ENCODE measurements around the gene LAMC1. TPM values are rescaled to one million over a fixed set of nuclear protein-coding genes. Genes with fewer than 3 reads are reported as not detected.

The LAMC1 gene
- total and polyA plus RNA-seq, 10 of the 15 experiments (the other 5 are each of a cell fraction or from before 2014, with no cell fraction given), result 4.6 to 51.4 (median 25.6) TPM

DNA sequence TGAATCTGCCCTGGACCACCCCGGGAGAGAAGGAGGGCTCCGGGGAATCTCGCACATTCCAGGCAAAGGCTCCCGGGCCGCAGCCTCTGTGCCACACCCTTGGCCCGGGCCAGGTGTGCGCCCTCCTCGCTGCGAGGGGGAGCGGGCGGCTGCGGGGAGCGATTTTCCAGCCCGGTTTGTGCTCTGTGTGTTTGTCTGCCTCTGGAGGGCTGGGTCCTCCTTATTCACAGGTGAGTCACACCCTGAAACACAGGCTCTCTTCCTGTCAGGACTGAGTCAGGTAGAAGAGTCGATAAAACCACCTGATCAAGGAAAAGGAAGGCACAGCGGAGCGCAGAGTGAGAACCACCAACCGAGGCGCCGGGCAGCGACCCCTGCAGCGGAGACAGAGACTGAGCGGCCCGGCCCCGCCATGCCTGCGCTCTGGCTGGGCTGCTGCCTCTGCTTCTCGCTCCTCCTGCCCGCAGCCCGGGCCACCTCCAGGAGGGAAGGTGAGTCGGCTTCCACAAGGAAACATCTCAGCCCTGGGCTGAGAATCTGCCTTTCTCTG lies 162.8 kb downstream of the LAMC1 start, which contains the start of gene LAMC2:
TSS of gene LAMC2 (plus strand) at position 324 of the 550 bp plus-strand sequence. CDS start at position 413, 89 bp downstream.
- 63% methylated on average over 30 of the region's 30 CpGs for WGBS (ENCODE audit: insufficient coverage, insufficient replicate concordance, low lambda C conversion rate, missing lambda C conversion rate)
- in situ Hi-C loops (cut with MboI), result no loop called here

DNA sequence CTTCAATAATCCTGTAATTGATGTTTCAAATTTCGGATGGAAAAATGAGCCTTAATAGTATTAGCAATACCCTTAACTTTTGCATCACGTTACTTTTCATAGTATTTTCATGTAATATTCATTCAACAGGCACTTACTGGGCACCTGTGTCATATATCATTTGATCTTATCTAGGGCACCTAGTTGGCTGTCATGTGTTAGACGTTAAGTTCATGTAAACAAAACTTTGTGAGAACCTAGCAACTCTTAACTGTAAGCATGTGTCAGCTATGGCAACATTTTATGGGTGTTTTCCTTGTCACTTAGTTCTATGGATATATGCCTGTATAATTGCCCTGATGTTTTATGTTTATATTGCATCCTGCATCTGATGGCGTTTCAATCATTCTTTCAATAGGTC lies 163.6 kb downstream of the LAMC1 start:
- ATAC-seq (no peak), FAIRE-seq (no peak), DNase-seq (ENCODE audit: low read depth, low spot score) (no peak)
- Histone ChIP-seq H3K9me3 (replicated peaks; ENCODE audit: control insufficient read depth, insufficient read depth, low read length) (no peaks in the 10 kb centered on the region; the same call in 2 of the 3 replicates), H2AFZ (ENCODE audit: control insufficient read depth, low read depth, low read length) (no peak overlapping the region), H3K4me3 (no peak overlapping the region), H3K79me2 (ENCODE audit: control insufficient read depth, insufficient read depth, low read length) (no peaks in the 10 kb centered on the region), H3K27me3 (replicated peaks in 1 of 2; ENCODE audit: control insufficient read depth in 2 of 2, insufficient read depth in 2 of 2, low read length in 1 of 2) (no peaks in the 10 kb centered on the region), H4K20me1 (ENCODE audit: control insufficient read depth, insufficient read depth) (no peaks in the 10 kb centered on the region), H3K27ac (ENCODE audit: control insufficient read depth, insufficient read depth) (no peak overlapping the region), H3K4me2 (ENCODE audit: control insufficient read depth, insufficient read depth) (no peak overlapping the region), H3K9ac (ENCODE audit: control insufficient read depth, insufficient read depth, low read length) (no peak overlapping the region), H3K4me1 (ENCODE audit: control insufficient read depth, insufficient read depth, low read length) (no peaks in the 10 kb centered on the region), H3K36me3 (ENCODE audit: control insufficient read depth in 2 of 2, insufficient read depth in 2 of 2, low read length in 1 of 2) (no peaks in the 10 kb centered on the region)
- ChIA-PET POLR2A (no interaction called here), SMC1A (ENCODE audit: uncharacterized antibody, unreplicated experiment) (no interaction called here), CTCF (no interaction called here), RAD21 (ENCODE audit: unreplicated experiment) (no interaction called here)
- 22% methylated on average over 4 of the region's 4 CpGs for WGBS (ENCODE audit: insufficient coverage, insufficient replicate concordance, low lambda C conversion rate, missing lambda C conversion rate)
- in situ Hi-C loops (cut with MboI), result no loop called here
- BruUV-seq (replicated peaks), result no TSS peak
- intact Hi-C loops (cut with micrococcal nuclease; ENCODE audit: unreplicated experiment), result no loop called here
- TF ChIP-seq NKRF (conservative IDR thresholded peaks at IDR 0.05), result no peak
- TF ChIP-seq SREBF2 (IDR thresholded peaks at IDR 0.05; ENCODE audit: low read length), result no peak
- TF ChIP-seq NR2C1 (IDR thresholded peaks at IDR 0.05), result no peak
- TF ChIP-seq RAD51 (IDR thresholded peaks at IDR 0.05), result no peak
- no peak for TF ChIP-seq POLR2AphosphoS2 (IDR thresholded peaks at IDR 0.05; ENCODE audit: low read depth, low read length)
- no peak for TF ChIP-seq GATAD2B (conservative IDR thresholded peaks at IDR 0.05; ENCODE audit: low read depth)

More for the DNA sequence above, 162.8 kb downstream of the LAMC1 start, which contains the start of gene LAMC2:
- DNase-seq (ENCODE audit: low read depth, low spot score), result no peak
- no TSS peak for BruUV-seq (replicated peaks)
- peak; percentile 31; the same call in 2 of the 3 replicates for ATAC-seq
- Histone ChIP-seq H3K27ac (ENCODE audit: control insufficient read depth, insufficient read depth) (no peak within 1 kb of the TSS), H3K79me2 (ENCODE audit: control insufficient read depth, insufficient read depth, low read length) (no peaks in the 10 kb centered on the region), H3K36me3 (ENCODE audit: control insufficient read depth in 2 of 2, insufficient read depth in 2 of 2, low read length in 1 of 2) (no peaks in the 10 kb centered on the region), H3K9me3 (replicated peaks; ENCODE audit: control insufficient read depth, insufficient read depth, low read length) (no peaks in the 10 kb centered on the region; the same call in 2 of the 3 replicates), H3K9ac (ENCODE audit: control insufficient read depth, insufficient read depth, low read length) (no peak within 1 kb of the TSS), H3K4me3 (no peak within 1 kb of the TSS), H3K4me2 (ENCODE audit: control insufficient read depth, insufficient read depth) (peak within 1 kb of the TSS; percentile 26; the same call in 1 of the 2 replicates), H3K4me1 (ENCODE audit: control insufficient read depth, insufficient read depth, low read length) (peaks cover 1% of the 10 kb centered on the region; the same call in 1 of the 2 replicates), H4K20me1 (ENCODE audit: control insufficient read depth, insufficient read depth) (no peaks in the 10 kb centered on the region), H2AFZ (ENCODE audit: control insufficient read depth, low read depth, low read length) (peak within 1 kb of the TSS; percentile 71), H3K27me3 (replicated peaks in 1 of 2; ENCODE audit: control insufficient read depth in 2 of 2, insufficient read depth in 2 of 2, low read length in 1 of 2) (no peaks in the 10 kb centered on the region)
- no peak for FAIRE-seq
- intact Hi-C loops (cut with micrococcal nuclease; ENCODE audit: unreplicated experiment), result no loop called here
- no peak for TF ChIP-seq MTA3 (IDR thresholded peaks at IDR 0.05; ENCODE audit: borderline replicate concordance, low read length)
- 0 out of 2 replicates have a peak, but pooled peaks have one; percentile 28 for TF ChIP-seq MLLT1 (IDR thresholded peaks at IDR 0.05)
- SMC1A ChIA-PET (ENCODE audit: uncharacterized antibody, unreplicated experiment), result no interaction called here
- CTCF ChIA-PET, result interaction anchor here (1.7 to 2.0 kb wide), 2 partner anchors 10 to 42 kb away, joined by 5 to 10 read pairs; no protein-coding TSS in a partner anchor
- RAD21 ChIA-PET (ENCODE audit: unreplicated experiment), result interaction anchor here (1.6 kb wide), 1 partner anchor 9 kb away, joined by 5 read pairs; no protein-coding TSS in a partner anchor
- POLR2A ChIA-PET, result interaction anchor here (0.9 kb wide), 1 partner anchor 74 kb away, joined by 3 read pairs; no protein-coding TSS in a partner anchor
